Skeletal muscle tissue (tissue), 4 donors: ENCODE measurements around the gene CDK13. TPM values are rescaled to one million over a fixed set of nuclear protein-coding genes. Genes with fewer than 3 reads are reported as not detected.

Experiments
- H3K27ac ChIP-seq: one replicate; pipeline ENCODE4 v1.7.0; 2013; ENCODE audit warnings: mild to moderate bottlenecking, low read depth, low read length, inconsistent platforms
- H3K27me3 ChIP-seq, 3 donors: one replicate each; pipeline ENCODE4 v1.7.0; 2013; ENCODE audit warnings: low read length in 3 of 3; ENCODE audit not compliant: control insufficient read depth in 3 of 3, insufficient read depth in 3 of 3
- H3K36me3 ChIP-seq, 3 donors: one replicate each; pipeline ENCODE4 v1.7.0; 2013; ENCODE audit warnings: low read length in 3 of 3; ENCODE audit not compliant: control insufficient read depth in 3 of 3, insufficient read depth in 3 of 3
- H3K4me1 ChIP-seq, 3 donors: one replicate each; pipeline ENCODE4 v1.7.0; 2013; ENCODE audit warnings: low read length in 3 of 3, mild to moderate bottlenecking in 3 of 3; ENCODE audit not compliant: control insufficient read depth in 3 of 3, insufficient read depth in 3 of 3
- H3K4me3 ChIP-seq, 3 donors: one replicate each; pipeline ENCODE4 v1.7.0; 2013; ENCODE audit warnings: low read length in 3 of 3
- H3K9ac ChIP-seq, 3 donors: one replicate each; pipeline ENCODE4 v1.7.0; 2013; ENCODE audit warnings: low read length in 3 of 3, mild to moderate bottlenecking in 3 of 3, moderate library complexity in 2 of 3, low read depth in 1 of 3
- H3K9me3 ChIP-seq, 3 donors: one replicate each; pipeline ENCODE4 v1.7.0; 2013; ENCODE audit warnings: low read length in 3 of 3; ENCODE audit not compliant: control insufficient read depth in 3 of 3
- total RNA-seq: library from RNA; depleted of rRNA; stranded (reverse); fragments of >200 nt; gene quantifications from one replicate; pipeline ENCODE4 v1.2.3, GENCODE V29; 2014
- donor health status: Osteomylitis.

Gene CDK13
- total RNA-seq, 1 donor from 2014 or later: 81.9 TPM

- Histone ChIP-seq H3K4me1 (no peaks in the 10 kb centered on the region), H3K27me3 (no peaks in the 10 kb centered on the region), H3K36me3 (no peaks in the 10 kb centered on the region), H3K9me3 (no peaks in the 10 kb centered on the region), H3K4me3 (no peak overlapping the region), H3K9ac (no peak overlapping the region), H3K27ac (no peak overlapping the region)
These were observed 83.8 kb downstream of the CDK13 start for GRCh38 chr7:40033826-40034225.

GRCh38 chr7:40041456-40041855 lies 91.4 kb downstream of the CDK13 start:
- H3K36me3 ChIP-seq: peaks cover 0 to 2% (median 0%) of the 10 kb centered on the region in 3 donors

GRCh38 chr7:40043164-40043563 lies 93.1 kb downstream of the CDK13 start:
- Histone ChIP-seq H3K9me3 (no peaks in the 10 kb centered on the region), H3K4me3 (no peak overlapping the region), H3K9ac (no peak overlapping the region), H3K27ac (no peak overlapping the region), H3K36me3 (peaks cover 0 to 2% (median 0%) of the 10 kb centered on the region in 3 donors), H3K27me3 (no peaks in the 10 kb centered on the region), H3K4me1 (peaks cover 0 to 3% (median 0%) of the 10 kb centered on the region in 3 donors)

More at GRCh38 chr7:40041456-40041855, 91.4 kb downstream of the CDK13 start:
- Histone ChIP-seq H3K27me3 (no peaks in the 10 kb centered on the region), H3K4me1 (peaks cover 0 to 3% (median 0%) of the 10 kb centered on the region in 3 donors), H3K27ac (no peak overlapping the region), H3K9ac (no peak overlapping the region), H3K4me3 (no peak overlapping the region), H3K9me3 (no peaks in the 10 kb centered on the region)

- no peak overlapping the region for H3K27ac ChIP-seq
- H3K4me1 ChIP-seq: peaks cover 0 to 3% (median 0%) of the 10 kb centered on the region in 3 donors
- H3K9ac ChIP-seq: no peak overlapping the region
- H3K27me3 ChIP-seq: no peaks in the 10 kb centered on the region
- H3K36me3 ChIP-seq: peaks cover 0 to 2% (median 0%) of the 10 kb centered on the region in 3 donors
- no peaks in the 10 kb centered on the region for H3K9me3 ChIP-seq
- H3K4me3 ChIP-seq: no peak overlapping the region
These were observed 97.6 kb downstream of the CDK13 start for GRCh38 chr7:40047661-40048060.

DNA sequence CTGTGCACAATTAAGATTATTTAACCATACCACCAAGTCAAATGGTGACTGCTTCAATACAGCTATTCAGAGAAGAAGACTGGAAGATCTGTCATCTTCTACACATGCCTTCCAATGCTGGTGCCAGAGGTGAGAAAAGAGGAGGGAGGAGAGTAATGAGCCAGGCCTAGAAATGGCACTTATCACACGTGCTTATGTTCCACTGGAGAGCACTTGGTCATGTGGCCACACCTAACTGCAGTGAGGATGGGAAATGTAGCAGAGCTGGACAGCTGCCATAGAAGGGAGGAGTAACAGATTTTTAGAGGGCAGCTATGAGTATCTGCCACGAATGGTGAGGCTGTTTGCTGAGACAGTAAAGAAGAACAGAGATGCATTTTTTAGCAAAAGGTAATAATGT lies 107.2 kb downstream of the CDK13 start:
- H3K27me3 ChIP-seq: no peaks in the 10 kb centered on the region
- H3K27ac ChIP-seq: no peak overlapping the region
- peaks cover 0 to 4% (median 2%) of the 10 kb centered on the region in 3 donors for H3K4me1 ChIP-seq
- peaks cover 0 to 4% (median 0%) of the 10 kb centered on the region in 3 donors for H3K36me3 ChIP-seq
- H3K9ac ChIP-seq: no peak overlapping the region
- no peak overlapping the region for H3K4me3 ChIP-seq
- H3K9me3 ChIP-seq: no peaks in the 10 kb centered on the region

GRCh38 chr7:40058026-40058425 lies 108.0 kb downstream of the CDK13 start:
- no peak overlapping the region for H3K4me3 ChIP-seq
- H3K4me1 ChIP-seq: peaks cover 0 to 4% (median 2%) of the 10 kb centered on the region in 3 donors
- no peak overlapping the region for H3K9ac ChIP-seq
- H3K36me3 ChIP-seq: peaks cover 0 to 6% (median 5%) of the 10 kb centered on the region in 3 donors
- H3K9me3 ChIP-seq: no peaks in the 10 kb centered on the region
- H3K27ac ChIP-seq: no peak overlapping the region
- no peaks in the 10 kb centered on the region for H3K27me3 ChIP-seq

- H3K27ac ChIP-seq: no peak overlapping the region
- no peaks in the 10 kb centered on the region for H3K9me3 ChIP-seq
- H3K4me1 ChIP-seq: peaks cover 0 to 4% (median 2%) of the 10 kb centered on the region in 3 donors
- H3K4me3 ChIP-seq: no peak overlapping the region
- H3K36me3 ChIP-seq: peaks cover 0 to 10% (median 9%) of the 10 kb centered on the region in 3 donors
- H3K27me3 ChIP-seq: no peaks in the 10 kb centered on the region
- H3K9ac ChIP-seq: no peak overlapping the region
These were observed 108.6 kb downstream of the CDK13 start for GRCh38 chr7:40058636-40059035.

DNA sequence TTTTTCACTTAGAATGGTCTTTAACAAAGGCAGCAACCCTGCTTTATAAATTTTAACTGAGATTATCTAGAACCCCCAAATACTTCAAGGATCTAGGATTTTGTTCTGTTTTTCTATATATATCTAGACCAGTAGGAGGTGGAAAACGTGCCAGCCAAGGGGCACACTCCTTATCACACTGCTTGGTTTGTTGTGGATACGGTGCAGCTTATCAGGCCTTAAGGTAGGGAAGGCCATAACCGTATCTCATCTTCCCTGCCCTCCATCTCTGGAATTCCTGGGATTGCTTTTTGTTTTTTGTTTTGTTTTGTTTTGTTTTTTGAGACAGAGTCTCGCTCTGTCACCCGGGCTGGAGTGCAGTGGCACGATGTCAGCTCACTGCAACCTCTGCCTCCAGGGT lies 109.0 kb downstream of the CDK13 start:
- H3K36me3 ChIP-seq: peaks cover 0 to 10% (median 9%) of the 10 kb centered on the region in 3 donors
- H3K9ac ChIP-seq: no peak overlapping the region
- peaks cover 0 to 4% (median 2%) of the 10 kb centered on the region in 3 donors for H3K4me1 ChIP-seq
- H3K27me3 ChIP-seq: no peaks in the 10 kb centered on the region
- H3K9me3 ChIP-seq: no peaks in the 10 kb centered on the region
- no peak overlapping the region for H3K4me3 ChIP-seq
- H3K27ac ChIP-seq: no peak overlapping the region

DNA sequence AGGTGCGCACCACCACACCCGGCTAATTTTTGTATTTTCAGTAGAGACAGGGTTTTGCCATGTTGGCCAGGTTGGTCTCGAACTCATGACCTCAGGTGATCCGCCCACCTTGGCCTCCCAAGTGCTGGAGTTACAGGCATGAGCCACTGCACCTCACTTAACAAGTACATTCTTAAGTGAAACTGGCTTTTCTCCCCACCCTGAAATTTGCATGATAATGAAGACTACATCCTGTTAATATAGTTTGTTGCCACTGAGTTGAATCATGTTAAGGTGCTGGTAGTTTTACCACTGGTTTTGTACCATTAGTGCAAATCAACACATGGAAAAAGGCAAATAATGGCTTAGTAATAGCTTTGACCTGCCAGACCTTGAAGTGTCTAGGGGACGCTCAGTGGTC lies 122.2 kb downstream of the CDK13 start:
- H3K9ac ChIP-seq: no peak overlapping the region
- no peaks in the 10 kb centered on the region for H3K27me3 ChIP-seq
- no peaks in the 10 kb centered on the region for H3K4me1 ChIP-seq
- peaks cover 0 to 2% (median 0%) of the 10 kb centered on the region in 3 donors for H3K36me3 ChIP-seq
- no peak overlapping the region for H3K27ac ChIP-seq
- no peak overlapping the region for H3K4me3 ChIP-seq
- H3K9me3 ChIP-seq: no peaks in the 10 kb centered on the region

- H3K9me3 ChIP-seq: no peaks in the 10 kb centered on the region
- peaks cover 0 to 5% (median 0%) of the 10 kb centered on the region in 3 donors for H3K36me3 ChIP-seq
- H3K4me1 ChIP-seq: no peaks in the 10 kb centered on the region
- H3K27me3 ChIP-seq: no peaks in the 10 kb centered on the region
- no peak overlapping the region for H3K27ac ChIP-seq
- H3K9ac ChIP-seq: no peak overlapping the region
- no peak overlapping the region for H3K4me3 ChIP-seq
These were observed 123.2 kb downstream of the CDK13 start for GRCh38 chr7:40073239-40073638.
